DOHH2 (cell line): ENCODE measurements around the gene CD151.

ENCODE experiments used
- H3F3A ChIP-seq: fragments of 200-600 bp; sonication (generic), shearing (Covaris generic); 2 replicates; pipeline ENCODE4 v1.6.0; 2016; ENCODE audit warnings: antibody characterized with exemption, mild to moderate bottlenecking; ENCODE audit not compliant: control insufficient read depth, insufficient read depth
- H3K27ac ChIP-seq: fragments of 200-600 bp; sonication (generic); 2 replicates; pipeline ENCODE4 v1.5.1; 2014; ENCODE audit warnings: low read depth, mild to moderate bottlenecking, low read length, moderate library complexity
- H3K27me3 ChIP-seq: fragments of 200-600 bp; sonication (generic); 2 replicates; pipeline ENCODE4 v1.6.1; 2014; ENCODE audit warnings: mild to moderate bottlenecking, low read length, mixed read lengths; ENCODE audit not compliant: control insufficient read depth
- H3K36me3 ChIP-seq: fragments of 200-600 bp; sonication (generic); 2 replicates; pipeline ENCODE4 v1.6.1; 2014; ENCODE audit warnings: mild to moderate bottlenecking, low read length, moderate library complexity, mixed read lengths; ENCODE audit not compliant: control insufficient read depth
- H3K4me1 ChIP-seq: fragments of 200-600 bp; sonication (generic); 2 replicates; pipeline ENCODE4 v1.6.1; 2014; ENCODE audit warnings: mild to moderate bottlenecking, low read length, mixed read lengths; ENCODE audit not compliant: control insufficient read depth
- H3K4me2 ChIP-seq: fragments of 200-600 bp; sonication (generic); 2 replicates; pipeline ENCODE4 v1.6.0; 2014; ENCODE audit warnings: mild to moderate bottlenecking, low read length, moderate library complexity
- H3K4me3 ChIP-seq: fragments of 200-600 bp; sonication (generic); 2 replicates; pipeline ENCODE4 v1.5.1; 2014; ENCODE audit warnings: mild to moderate bottlenecking, low read length, mixed read lengths
- H3K79me2 ChIP-seq: fragments of 200-600 bp; sonication (generic); 2 replicates; pipeline ENCODE4 v1.6.1; 2014; ENCODE audit warnings: mild to moderate bottlenecking, low read length, mixed read lengths; ENCODE audit not compliant: control insufficient read depth
- H3K9me2 ChIP-seq: fragments of 200-600 bp; sonication (generic); replicated peaks from 2 replicates; pipeline ENCODE4 v1.6.1; 2014; ENCODE audit warnings: mild to moderate bottlenecking, low read length, mixed read lengths; ENCODE audit not compliant: control insufficient read depth
- H3K9me3 ChIP-seq: fragments of 200-600 bp; sonication (generic); 2 replicates; pipeline ENCODE4 v1.6.1; 2014; ENCODE audit warnings: antibody characterized with exemption, low read length, mixed read lengths; ENCODE audit not compliant: control insufficient read depth, insufficient read depth
- H4K20me1 ChIP-seq: fragments of 200-600 bp; sonication (generic); 2 replicates; pipeline ENCODE4 v1.6.0; 2014; ENCODE audit warnings: low read depth, mild to moderate bottlenecking, antibody characterized with exemption, low read length, moderate library complexity; ENCODE audit not compliant: control insufficient read depth, insufficient read depth
- EZH2phosphoT487 ChIP-seq: fragments of 200-600 bp; sonication (generic); IDR thresholded peaks from 2 replicates; pipeline ENCODE4 v1.6.1; 2017; ENCODE audit warnings: borderline replicate concordance, mild to moderate bottlenecking, antibody characterized with exemption, low read length, moderate library complexity, mixed read lengths
- TF ChIP-seq, protein P1 (sequence below): fragments of 200-600 bp; sonication (generic); IDR thresholded peaks from one replicate; pipeline ENCODE4 v1.5.1; 2014; ENCODE audit warnings: antibody characterized with exemption, mild to moderate bottlenecking, low read depth, low read length; ENCODE audit not compliant: poor library complexity, severe bottlenecking

The CD151 gene

DNA sequence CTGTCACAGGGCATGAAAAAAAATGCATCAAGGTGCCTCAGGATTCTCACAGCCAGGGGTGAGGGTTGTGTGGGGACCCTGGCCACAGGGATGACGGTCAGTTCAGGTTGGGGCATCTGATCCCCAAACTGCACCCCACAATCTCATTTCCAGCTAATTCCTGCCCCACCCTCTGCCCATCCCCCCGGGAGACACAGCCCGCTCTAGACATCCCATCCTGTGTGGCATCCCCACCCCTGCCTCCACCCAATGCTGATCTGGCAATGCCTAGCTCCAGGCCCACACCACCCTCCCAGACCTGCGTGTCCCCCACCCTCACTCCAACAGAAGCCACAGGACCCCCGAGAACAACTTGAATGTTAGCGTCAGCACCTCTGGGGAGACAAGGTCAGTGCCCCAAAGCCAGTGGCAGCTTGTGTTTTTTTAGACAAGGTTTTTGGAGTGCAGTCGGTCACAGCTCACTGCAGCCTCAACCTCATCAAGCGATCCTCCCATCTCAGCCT lies 35.2 kb downstream of the CD151 start:
- no peak overlapping the region for H3K4me3 ChIP-seq
- H3K9me3 ChIP-seq: no peaks in the 10 kb centered on the region
- no peaks in the 10 kb centered on the region for H3K4me1 ChIP-seq
- H3K79me2 ChIP-seq: no peaks in the 10 kb centered on the region
- no peaks in the 10 kb centered on the region for H3K27me3 ChIP-seq
- TF ChIP-seq EZH2phosphoT487: no peak
- TF ChIP-seq, protein P1, sequence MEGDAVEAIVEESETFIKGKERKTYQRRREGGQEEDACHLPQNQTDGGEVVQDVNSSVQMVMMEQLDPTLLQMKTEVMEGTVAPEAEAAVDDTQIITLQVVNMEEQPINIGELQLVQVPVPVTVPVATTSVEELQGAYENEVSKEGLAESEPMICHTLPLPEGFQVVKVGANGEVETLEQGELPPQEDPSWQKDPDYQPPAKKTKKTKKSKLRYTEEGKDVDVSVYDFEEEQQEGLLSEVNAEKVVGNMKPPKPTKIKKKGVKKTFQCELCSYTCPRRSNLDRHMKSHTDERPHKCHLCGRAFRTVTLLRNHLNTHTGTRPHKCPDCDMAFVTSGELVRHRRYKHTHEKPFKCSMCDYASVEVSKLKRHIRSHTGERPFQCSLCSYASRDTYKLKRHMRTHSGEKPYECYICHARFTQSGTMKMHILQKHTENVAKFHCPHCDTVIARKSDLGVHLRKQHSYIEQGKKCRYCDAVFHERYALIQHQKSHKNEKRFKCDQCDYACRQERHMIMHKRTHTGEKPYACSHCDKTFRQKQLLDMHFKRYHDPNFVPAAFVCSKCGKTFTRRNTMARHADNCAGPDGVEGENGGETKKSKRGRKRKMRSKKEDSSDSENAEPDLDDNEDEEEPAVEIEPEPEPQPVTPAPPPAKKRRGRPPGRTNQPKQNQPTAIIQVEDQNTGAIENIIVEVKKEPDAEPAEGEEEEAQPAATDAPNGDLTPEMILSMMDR: no peak
- no peaks in the 10 kb centered on the region for H3K9me2 ChIP-seq
- no peak overlapping the region for H3K4me2 ChIP-seq
- H3K36me3 ChIP-seq: no peaks in the 10 kb centered on the region
- H3K27ac ChIP-seq: no peak overlapping the region
- no peaks in the 10 kb centered on the region for H3F3A ChIP-seq
- no peaks in the 10 kb centered on the region for H4K20me1 ChIP-seq

DNA sequence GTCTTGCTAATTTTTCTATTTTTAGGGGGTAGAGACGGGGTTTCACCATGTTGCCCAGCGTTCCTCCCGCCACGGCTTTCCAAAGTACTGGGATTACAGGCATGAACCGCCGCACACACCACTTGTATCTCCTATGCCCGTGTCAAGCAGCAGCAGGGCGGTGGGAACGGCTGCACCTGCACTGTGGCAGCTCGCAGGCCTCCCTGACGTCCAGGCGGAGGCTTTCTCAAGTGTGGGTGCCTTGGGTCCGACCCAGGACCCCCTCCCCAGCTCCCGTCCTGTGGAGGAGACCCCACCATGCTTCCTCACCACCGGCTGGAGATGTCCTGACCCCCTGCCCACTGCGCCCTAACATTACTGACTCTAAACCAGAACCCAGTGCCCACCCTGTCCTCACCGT lies 35.6 kb downstream of the CD151 start:
- H3K79me2 ChIP-seq: no peaks in the 10 kb centered on the region
- no peaks in the 10 kb centered on the region for H3K9me3 ChIP-seq
- no peak overlapping the region for H3K4me3 ChIP-seq
- H3K4me1 ChIP-seq: no peaks in the 10 kb centered on the region
- H3F3A ChIP-seq: no peaks in the 10 kb centered on the region
- no peak for TF ChIP-seq EZH2phosphoT487
- TF ChIP-seq, protein P1: no peak
- H3K27me3 ChIP-seq: no peaks in the 10 kb centered on the region
- no peaks in the 10 kb centered on the region; the same call in 1 of the 2 replicates for H4K20me1 ChIP-seq
- no peaks in the 10 kb centered on the region for H3K36me3 ChIP-seq
- H3K27ac ChIP-seq: no peak overlapping the region
- no peak overlapping the region for H3K4me2 ChIP-seq
- no peaks in the 10 kb centered on the region for H3K9me2 ChIP-seq

GRCh38 chr11:868802-869201 lies 36.0 kb downstream of the CD151 start:
- Histone ChIP-seq H3K4me1 (no peaks in the 10 kb centered on the region), H3K9me2 (no peaks in the 10 kb centered on the region), H3F3A (no peaks in the 10 kb centered on the region), H3K36me3 (no peaks in the 10 kb centered on the region), H3K9me3 (no peaks in the 10 kb centered on the region), H3K27ac (no peak overlapping the region), H3K4me3 (no peak overlapping the region), H3K79me2 (no peaks in the 10 kb centered on the region), H4K20me1 (no peaks in the 10 kb centered on the region; the same call in 1 of the 2 replicates), H3K27me3 (no peaks in the 10 kb centered on the region), H3K4me2 (no peak overlapping the region)
- TF ChIP-seq EZH2phosphoT487: no peak
- TF ChIP-seq, protein P1: no peak
